ENCODE measurements around the gene ANKRD17.
A peak's percentile ranks its signal among the peaks of the same experiment; 100 is the strongest.
"Not testable (repeated sequence)": the region's sequence is repeated elsewhere in the genome, so short reads cannot be mapped to it uniquely, and the experiment has no call there.

The ANKRD17 gene

GRCh38 chr4:73258686-73259570 is at the start of gene ANKRD17:
Gene ANKRD17, minus strand, starts transcription at chr4:73258798. Its CDS starts 130 bp downstream, at chr4:73258668.
- DNase-seq = peak; percentile 96

GRCh38 chr4:73308286-73308685 is 49.7 kb upstream of the ANKRD17 start:
- no peak for DNase-seq

GRCh38 chr4:73303711-73304110 is 45.1 kb upstream of the ANKRD17 start:
- no peak for DNase-seq

GRCh38 chr4:73299548-73300280 is 41.1 kb upstream of the ANKRD17 start:
- DNase-seq = no peak

GRCh38 chr4:73292661-73293060 is 34.1 kb upstream of the ANKRD17 start:
- not testable (repeated sequence) for DNase-seq

GRCh38 chr4:73281982-73282381 is 23.4 kb upstream of the ANKRD17 start:
- no peak for DNase-seq

- DNase-seq = no peak
These were observed 22.8 kb upstream of the ANKRD17 start for GRCh38 chr4:73281396-73281795.

GRCh38 chr4:73277201-73277600 is 18.6 kb upstream of the ANKRD17 start:
- no peak for DNase-seq

GRCh38 chr4:73275318-73275654 is 16.7 kb upstream of the ANKRD17 start:
- no peak for DNase-seq

- no peak for DNase-seq
These were observed 14.2 kb upstream of the ANKRD17 start for GRCh38 chr4:73272816-73273215.

- no peak for DNase-seq
These were observed 8.5 kb upstream of the ANKRD17 start for GRCh38 chr4:73267050-73267449.

- DNase-seq = no peak
These were observed 1.0 kb upstream of the ANKRD17 start for GRCh38 chr4:73259571-73260090.

GRCh38 chr4:73258436-73258685 is 237 bp downstream of the ANKRD17 start:
- DNase-seq = no peak

GRCh38 chr4:73257651-73258435 is 755 bp downstream of the ANKRD17 start:
- DNase-seq = no peak

GRCh38 chr4:73257234-73257633 is 1.4 kb downstream of the ANKRD17 start:
- DNase-seq = peak; percentile 63

GRCh38 chr4:73255847-73256246 is 2.8 kb downstream of the ANKRD17 start:
- DNase-seq = not testable (repeated sequence)

- DNase-seq = no peak
These were observed 6.6 kb downstream of the ANKRD17 start for GRCh38 chr4:73252001-73252400.

GRCh38 chr4:73251384-73251783 is 7.2 kb downstream of the ANKRD17 start:
- DNase-seq = no peak

- DNase-seq = no peak
These were observed 8.0 kb downstream of the ANKRD17 start for GRCh38 chr4:73250642-73251041.

GRCh38 chr4:73248821-73249220 is 9.8 kb downstream of the ANKRD17 start:
- no peak for DNase-seq

- DNase-seq = no peak
These were observed 10.2 kb downstream of the ANKRD17 start for GRCh38 chr4:73248416-73248815.

GRCh38 chr4:73247100-73247499 is 11.5 kb downstream of the ANKRD17 start:
- DNase-seq = no peak

GRCh38 chr4:73245955-73246354 is 12.6 kb downstream of the ANKRD17 start:
- no peak for DNase-seq

Data from activated CD8-positive, alpha-beta memory T cell treated with anti-CD3 and anti-CD28 coated beads, Interleukin-2, amount 50 U/mL, for 48 hours (primary cell).